Germinal center (tissue), 1 donor: Measurements from ENCODE around the gene CHMP4B.
"Not testable (repeated sequence)": the region's sequence is repeated elsewhere in the genome, so short reads cannot be mapped to it uniquely, and the experiment has no call there.

Experiments used
- DNase-seq: peaks from one replicate; pipeline ENCODE4 v3.0.0; 2012; ENCODE audit warnings: mixed read lengths, low spot score

Gene CHMP4B

DNA sequence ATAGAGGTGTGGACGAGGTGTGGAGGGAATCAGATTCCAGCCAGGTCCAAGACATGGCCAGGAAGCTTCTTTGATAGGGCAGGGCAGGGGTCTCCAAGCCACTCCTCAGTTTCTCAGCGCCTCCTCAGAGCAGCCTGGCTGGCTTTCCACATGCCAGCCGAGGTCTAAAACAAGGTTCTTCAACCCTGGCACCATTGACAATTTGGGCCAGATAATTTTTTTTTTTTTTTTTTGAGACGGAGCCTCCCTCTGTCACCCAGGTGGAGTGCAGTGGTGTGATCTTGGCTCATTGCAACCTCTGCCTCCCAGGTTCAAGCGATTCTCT lies 21.3 kb upstream of the CHMP4B start:
- DNase-seq: no peak

DNA sequence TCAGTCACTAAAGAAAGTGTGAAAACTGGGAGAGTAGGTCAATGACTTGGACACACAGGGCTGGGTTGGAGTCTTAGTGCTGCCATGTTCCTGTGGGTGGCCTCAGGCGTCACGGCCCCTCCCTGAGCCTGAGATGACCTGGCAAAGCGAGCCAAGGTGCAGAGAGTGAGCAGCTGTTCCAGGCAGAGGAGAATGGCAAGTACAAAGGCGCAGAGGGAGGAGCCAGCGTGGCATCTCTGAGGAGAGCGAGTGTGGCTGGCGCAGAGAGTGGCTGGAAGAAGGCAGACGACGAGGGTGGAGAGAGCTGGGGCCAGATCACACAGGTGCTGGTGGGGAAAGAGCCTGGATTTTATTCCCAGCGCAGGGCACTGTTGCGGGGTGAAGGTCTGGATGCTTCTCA lies 20.6 kb upstream of the CHMP4B start:
- DNase-seq: no peak

DNA sequence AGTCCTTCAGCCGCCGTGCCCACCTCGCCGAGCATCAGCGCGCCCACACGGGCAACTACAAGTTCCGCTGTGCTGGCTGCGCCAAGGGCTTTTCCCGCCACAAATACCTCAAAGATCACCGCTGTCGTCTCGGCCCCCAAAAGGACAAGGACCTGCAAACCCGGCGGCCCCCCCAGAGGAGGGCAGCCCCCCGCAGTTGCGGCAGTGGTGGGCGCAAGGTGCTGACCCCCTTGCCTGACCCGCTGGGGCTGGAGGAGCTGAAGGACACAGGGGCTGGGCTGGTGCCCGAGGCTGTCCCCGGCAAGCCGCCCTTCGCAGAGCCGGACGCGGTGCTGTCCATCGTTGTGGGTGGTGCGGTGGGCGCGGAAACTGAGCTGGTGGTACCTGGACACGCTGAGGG lies 20.1 kb upstream of the CHMP4B start:
- DNase-seq: no peak

DNA sequence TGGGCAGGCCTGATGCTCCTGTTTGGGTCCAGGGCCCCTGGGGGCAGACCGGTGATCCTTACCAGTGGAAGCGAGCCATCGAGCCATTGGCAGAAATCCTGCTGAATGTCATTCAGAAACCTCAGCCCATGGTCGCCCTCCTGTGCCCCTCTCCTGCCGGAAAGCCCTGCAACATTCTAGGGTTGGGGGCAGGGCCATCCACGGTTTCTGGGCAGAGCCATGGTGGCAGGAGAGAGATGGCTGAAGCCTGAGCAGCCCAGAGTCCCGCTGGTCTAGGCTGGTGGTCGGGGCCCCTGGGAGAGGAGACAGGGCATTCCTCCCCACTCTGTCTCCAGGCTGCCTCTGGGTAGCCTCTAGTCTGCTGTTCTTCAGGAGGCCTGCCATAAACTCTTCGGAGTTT lies 19.6 kb upstream of the CHMP4B start:
- DNase-seq: no peak

DNA sequence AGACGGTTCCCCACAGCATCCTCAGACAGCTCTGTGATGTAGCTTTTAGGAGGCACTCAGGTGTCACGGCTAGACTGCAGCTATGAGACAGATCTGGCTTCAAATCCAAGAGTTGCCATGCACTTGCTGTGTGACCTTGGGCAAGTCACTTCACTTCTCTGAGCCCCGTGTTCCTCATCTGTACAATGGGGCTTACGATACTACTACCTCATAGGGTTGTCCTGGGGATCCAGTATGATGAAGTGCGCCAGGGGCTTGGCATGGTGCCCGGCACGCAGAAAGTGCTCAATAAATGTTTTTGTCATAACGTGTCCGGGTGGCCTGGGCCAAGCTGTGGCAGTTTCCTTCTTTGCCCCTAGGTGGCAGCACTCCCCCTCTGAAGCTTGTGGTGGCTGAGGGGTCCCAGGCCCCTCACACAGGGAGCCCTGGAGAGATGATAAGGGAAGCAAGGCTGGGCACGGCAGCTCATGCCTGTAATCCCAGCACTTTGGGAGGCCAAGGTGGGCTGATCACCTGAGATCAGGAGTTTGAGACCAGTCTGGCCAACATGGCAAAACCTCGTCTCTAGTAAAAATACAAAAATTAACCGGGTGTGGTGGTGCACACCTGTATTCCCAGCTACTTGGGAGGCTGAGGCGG lies 19.1 kb upstream of the CHMP4B start:
- DNase-seq: peak; percentile 68

DNA sequence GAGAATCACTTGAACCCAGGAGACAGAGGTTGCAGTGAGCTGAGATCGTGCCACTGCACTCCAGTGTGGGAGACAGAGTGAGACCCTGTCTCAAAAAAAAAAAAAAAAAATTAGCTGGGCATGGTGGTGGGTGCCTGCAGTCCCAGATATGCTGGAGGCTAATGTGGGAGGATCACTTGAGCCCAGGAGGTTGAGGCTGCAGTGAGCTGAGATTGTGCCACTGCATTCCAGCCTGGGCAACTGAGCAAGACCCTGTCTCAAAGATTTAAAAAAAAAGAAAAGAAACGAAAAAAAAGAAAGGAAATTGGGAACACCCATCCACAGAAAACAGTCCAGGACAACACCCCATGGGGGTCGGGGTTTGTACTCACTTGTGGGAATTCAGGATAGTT lies 18.6 kb upstream of the CHMP4B start:
- DNase-seq: not testable (repeated sequence)

DNA sequence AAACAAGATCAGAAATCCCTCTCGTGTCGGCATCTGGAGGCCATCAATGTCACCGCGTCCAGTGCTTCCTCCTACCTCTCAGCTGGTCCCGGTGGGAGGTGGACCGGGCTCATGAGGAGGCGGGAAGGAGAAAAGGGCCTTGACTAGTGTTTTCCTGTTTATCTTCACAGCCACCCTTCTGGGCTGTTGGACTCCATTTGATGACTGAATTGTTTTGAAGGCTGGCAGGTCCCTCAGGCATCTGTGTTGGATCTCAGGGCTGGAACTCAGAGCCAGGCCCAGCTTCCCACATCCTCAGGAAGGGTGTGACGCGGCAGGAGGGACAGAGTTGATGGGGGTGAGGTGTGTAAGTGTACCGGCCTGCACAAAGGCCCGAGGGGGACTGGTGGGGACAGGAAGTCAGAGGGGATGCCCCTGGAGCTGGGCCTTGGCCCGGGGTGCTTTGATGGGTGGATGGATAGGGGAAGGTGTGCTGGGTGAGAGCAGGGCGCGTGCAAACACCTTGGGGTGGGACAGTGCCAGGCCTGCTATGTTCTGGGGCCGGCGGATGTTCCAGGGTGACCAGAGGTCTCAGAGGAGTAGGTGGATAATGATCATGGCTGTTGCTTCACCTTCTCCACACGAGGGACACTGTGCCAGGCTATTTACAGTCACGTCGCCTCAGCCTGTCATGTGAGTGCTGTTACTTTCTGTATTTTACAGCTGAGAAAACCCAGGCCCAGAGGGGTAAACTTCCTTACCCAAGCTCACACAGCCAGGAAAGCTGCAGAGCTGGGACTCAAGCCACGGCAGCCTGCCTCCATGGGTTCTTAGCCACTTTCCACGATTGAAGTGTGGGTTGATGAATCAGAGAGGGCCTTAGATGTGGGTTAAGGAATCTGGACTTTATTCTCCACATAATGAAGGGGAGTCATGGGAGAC lies 17.9 kb upstream of the CHMP4B start:
- DNase-seq: no peak

DNA sequence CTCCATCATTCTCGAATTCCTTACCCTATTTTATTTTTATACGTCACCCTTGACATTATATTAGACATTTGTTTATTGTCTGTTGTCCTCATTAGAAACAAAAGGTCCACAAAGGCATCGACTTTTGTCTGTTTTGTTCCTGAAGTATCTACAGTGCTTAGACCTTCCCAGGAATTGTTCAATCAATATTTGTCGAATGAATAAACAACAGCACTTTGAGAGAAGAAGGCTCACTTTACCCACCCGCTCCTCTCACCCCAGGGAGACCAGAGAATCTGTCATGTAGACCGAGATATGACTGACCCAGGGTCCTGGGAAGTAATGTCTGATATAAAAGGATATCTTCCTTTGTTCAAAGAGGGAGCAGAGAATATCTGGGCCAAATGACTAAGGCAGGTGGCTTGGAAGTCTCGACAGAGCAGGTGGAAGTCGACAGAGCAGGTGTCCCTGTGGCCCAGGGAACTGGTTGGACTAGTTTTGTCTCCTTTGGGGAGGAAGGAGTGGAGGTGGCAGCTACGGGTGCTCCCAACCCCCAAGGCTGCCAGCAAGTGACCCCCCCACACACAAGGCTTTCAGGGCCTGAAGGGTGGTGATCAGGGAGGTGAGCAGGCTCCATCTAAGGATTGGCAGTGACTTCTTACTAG lies 14.8 kb upstream of the CHMP4B start:
- DNase-seq: no peak

DNA sequence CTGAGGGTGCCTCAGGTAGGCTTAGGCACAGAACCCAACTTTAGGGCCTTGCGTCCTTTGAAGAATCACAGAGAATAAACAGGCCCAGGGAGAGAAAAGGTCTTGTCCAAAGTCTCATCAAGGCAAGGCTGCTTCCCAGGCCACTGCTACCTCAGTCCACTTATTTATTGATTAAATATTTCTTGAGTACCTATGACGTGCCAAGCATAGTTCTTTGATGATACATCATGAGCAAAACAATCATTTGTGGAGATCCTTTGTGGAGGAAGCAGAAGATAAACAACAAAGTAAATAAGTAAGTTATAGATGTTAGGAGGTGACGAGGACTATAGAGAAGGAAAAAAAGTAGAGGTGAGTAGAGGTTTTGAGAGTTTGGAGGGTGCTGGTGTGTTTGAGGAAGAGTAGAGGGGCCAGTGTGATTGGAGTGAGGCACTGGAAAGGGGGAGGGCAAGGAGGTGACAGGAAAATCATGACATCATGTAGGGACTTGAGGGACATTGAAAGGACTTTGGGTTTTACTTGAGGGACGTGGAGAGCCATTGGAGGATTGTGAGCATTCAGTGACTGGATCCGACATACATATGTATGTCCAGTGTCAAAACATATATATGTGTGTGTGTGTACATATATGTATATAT lies 14.1 kb upstream of the CHMP4B start:
- no peak for DNase-seq

DNA sequence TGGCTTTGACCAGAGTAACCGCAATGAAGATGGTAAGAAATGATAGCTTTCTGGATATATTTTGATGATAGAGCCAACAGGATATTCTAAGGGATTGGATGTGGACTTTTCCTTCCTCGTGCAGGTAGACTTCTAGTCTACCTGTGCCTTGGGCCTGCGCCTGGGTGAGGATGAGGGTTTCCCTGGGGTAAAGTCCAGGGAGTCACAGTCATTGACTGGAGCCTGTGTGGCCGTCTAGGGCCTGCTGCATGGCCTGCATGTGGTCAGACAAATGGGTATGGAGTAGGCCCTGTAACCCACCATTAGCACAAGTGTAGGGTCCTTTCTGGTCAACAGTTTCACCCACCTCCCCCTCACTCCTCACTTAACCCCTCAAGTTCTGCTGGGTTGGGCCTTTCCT lies 12.7 kb upstream of the CHMP4B start:
- no peak for DNase-seq

DNA sequence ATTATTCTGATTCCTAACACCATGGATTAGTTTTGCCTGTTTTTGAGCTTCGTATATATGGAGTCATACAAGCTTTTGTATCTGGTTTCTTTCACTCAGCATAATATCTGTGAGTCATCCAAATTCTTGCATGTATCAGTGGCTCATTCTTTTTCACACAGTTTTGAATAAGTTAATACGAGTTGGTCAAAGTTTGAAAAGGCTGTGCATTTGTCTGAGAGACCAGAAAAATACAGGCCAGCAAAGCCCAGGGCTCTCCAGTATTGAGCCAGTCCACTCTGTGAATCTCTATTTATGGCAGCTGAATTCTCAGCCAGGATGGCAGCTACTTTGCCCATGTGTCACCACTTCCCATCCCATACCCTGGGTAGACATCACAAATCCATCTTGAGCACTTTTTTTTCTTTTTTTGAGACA lies 7.2 kb upstream of the CHMP4B start:
- DNase-seq: no peak

DNA sequence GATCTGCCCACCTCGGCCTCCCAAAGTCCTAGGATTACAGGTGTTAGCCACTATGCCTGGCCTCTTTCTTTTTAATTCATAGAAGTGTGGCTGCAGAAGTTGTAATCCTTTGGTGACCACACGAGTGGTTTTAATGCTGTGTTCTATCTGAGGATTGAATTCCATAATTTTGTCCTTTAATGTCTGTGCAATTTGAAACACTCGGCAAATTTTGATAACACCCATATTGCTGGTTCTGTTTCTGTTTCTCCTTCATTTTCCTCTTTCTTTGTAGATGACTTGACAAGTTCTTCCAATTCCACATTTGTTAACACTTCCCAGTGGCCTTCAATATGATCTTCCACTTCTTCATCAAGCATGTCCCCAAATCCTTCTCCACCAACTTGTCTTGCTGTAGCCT lies 2.8 kb upstream of the CHMP4B start:
- no peak for DNase-seq

DNA sequence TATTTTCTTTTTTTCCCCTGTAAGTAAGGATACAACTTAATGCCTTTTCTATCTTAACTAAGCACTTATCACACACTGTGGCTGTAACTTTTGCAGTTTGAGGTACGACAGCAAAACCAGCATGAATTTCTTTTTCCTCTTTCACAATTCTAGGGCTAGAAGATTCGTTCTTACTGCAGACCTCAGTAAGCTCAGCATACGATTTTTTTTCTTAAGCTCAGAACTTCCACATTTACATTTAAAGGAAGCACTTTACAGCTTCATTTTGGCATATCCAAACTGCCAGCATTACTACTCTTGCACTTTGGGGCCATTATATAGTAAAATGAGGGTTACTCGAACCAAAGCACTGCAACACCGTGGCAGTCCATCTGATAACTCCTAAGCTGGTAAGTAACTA lies 889 bp upstream of the CHMP4B start:
- no peak for DNase-seq

DNA sequence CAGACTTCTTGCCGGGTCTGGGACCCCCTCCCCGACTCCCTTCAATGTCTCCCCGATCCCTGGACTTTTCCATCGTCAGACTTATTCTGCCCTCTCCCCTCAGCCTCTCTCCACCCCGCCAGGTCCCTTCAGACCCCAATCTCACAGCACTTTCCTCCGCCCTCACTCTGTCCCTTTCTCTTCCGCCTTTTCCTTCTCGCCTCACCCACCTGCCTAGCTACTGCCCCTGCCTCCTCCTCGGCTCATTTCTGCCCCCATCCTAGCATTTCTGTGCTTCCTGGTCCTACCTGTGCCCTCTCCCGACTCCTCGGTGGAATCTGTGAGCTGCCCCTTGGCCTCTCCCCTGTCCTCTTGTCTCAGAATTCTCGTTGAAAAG lies 616 bp downstream of the CHMP4B start:
- DNase-seq: peak; percentile 79

DNA sequence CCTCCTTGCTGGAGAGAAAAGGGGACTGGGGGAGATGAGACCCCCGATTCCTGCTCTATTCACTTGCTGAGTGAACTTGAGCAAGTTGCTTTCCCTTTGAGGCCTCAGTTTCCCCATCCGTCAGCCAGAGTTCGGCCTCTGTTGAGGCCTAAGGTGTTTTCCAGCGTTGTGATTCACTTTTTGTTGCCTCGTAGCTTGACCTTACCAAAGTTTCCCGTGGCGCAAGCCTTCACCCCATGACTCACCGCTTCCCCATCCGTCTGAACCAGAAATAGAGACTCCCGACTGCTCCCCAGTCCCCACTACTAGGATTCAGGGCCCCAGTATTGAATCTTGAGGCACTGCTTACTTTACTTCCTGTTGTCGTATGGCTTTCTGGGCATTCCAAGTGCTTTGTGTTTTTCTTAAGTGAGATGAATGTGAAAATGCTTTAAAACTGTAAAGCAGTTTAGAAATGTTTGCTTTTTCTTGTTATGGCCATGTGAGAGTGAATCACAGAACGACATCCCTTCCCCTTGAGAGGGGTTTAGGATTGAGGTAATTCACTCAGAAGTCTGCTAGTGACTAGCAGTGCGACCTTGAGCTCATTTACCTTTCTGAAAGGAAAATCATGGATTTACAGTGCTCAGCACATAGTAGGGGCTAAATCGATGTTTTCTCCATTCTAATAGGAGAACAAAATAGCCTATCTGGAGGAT lies 1.2 kb downstream of the CHMP4B start:
- DNase-seq: peak; percentile 31

DNA sequence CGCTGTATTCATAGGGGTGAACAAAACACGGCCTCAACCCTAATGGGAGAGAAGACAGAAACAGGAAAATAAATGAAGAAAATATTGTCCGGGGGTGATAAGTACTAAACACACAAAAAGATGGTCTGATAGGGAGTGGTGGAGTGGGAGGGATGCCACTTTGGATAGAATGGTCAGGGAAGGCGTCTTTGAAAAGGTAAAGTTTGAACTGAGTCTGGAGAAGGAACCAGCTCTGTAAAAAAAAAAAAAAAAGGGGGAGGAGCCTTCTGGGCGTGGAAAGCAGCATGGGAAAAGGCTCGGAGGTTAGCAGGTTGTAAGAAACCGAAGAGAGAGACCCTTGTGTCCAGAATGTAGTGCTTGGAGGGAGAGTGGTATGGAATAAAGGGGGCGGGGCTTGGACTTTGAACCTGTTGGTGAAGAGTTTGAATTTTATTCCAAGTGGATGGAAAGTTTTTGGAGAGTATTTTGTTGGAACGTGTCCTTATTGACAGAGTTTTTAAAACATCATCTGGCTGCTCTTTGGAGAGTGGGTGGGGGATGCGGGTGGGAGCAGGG lies 1.8 kb downstream of the CHMP4B start:
- DNase-seq: no peak

DNA sequence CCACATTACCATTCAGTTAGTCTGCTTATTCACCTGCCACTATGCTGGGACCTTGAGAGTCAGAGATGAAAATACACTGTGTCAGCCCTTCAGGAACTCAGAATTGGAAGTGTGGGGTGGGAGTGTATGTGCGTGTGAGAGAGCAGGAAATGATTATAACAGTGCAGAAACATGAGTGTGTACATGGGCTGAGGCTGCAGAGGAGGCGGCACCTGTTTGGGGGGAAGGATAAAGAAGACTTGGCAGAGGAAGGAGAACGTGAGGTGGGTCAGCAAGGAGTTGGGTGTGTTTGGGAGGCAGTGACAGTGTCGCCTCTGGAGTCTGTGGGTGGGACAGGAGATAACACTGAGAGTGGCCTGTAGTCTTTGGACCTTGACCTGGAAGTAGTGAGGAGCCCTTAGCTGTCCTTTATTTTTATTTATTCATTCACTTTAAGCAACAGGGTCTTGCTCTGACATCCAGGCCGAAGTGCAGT lies 3.1 kb downstream of the CHMP4B start:
- DNase-seq: no peak

DNA sequence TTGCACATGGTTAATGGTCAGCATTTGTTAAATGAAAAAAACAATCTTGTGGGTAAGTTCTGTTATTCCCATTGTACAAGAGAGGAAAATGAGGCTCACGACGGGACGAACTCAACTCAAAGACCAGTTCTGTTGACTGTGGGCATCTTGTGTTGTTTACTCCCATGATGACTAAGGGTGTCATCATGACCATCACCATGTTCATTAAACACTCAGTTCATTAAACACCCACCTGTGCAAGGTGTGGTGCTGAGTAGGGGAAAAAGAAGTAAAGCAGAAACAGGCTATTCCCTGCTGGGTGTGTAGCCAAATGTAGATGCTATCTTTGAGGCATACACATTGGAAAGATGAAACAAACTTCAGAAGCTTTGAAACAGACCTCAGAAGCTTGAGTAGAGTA lies 4.5 kb downstream of the CHMP4B start:
- no peak for DNase-seq

DNA sequence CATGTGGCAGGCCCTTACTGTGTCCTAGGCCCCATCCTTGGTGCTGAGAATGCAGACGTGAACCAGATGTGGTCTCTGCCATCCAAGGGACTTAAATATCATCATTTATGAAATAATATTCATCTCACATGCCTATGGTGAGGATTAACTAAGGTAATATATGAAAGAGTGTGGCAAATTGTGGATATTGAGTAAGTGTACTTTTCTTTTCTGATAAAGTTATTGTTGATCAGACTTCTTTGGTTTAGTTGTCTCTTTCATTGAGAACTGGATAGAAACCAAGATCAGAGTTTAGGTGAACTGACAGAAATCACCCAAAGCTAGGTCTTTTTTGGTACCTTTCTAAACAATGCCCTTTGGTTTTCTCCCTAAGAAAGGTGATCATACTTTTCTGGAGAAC lies 5.0 kb downstream of the CHMP4B start:
- DNase-seq: no peak

DNA sequence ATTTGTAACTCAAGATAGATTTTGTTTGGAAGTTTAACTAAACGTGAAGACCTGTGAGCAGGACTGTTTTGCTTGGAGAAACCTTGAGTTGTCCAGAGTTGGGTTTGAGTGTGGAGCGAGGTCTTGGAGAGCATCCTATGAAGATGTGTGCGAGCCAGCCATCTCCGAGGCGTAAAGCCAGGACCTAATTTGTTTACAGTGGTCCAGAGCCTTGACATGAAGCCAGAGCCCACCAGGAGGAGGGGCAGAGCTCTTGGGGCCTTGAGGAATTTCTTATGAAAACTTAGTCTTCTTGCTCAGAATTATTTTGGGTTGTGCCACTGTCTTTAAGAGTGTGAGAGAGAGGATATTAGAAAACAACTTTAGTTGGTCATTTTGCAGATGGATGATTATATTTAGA lies 6.3 kb downstream of the CHMP4B start:
- no peak for DNase-seq

DNA sequence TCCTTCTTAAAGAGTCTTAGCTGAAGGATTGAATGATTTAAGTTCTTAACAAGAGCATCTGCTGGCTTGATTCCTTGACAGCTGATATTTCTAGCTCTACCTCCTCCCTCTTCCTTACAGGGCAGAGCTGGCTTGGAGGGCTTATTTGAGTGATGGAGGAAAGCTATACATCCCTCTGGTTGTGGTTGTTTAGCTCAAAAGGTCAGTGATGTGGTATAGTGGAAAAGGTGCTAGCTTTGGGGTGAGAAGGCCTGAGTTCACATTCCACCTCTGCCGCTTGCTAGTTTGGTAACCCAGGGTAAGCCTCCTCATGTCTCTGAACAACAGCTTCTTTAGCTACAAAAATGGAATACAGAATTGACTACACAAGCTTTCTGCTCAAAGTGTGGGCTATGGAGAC lies 8.3 kb downstream of the CHMP4B start:
- no peak for DNase-seq

DNA sequence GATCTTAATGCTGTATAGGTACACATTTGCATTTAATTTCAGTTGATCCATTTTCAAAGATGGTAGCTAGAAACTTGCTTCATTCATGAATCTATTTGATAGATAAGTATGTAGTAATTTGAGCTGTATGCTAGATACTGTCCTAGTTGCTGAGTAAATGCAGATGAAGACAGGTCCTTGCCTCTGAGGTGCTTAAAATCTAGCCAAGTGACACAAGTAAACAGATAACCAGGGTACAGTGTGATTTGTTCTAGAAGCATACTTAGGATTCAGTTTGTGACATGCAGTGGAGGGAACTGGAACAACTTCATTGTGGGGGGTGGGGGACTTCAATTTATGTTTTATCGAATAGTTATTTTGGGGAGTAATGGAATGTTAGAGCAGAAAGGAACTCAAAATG lies 9.2 kb downstream of the CHMP4B start:
- DNase-seq: no peak
